ENCODE data around the gene IQCH. TPM values are rescaled to one million over a fixed set of nuclear protein-coding genes. Genes with fewer than 3 reads are reported as not detected.

IQCH gene
- total RNA-seq, 1 donor from 2014 or later = 3.1 TPM

GRCh38 chr15:67290319-67290718 is 35.7 kb downstream of the IQCH start:
- no peaks in the 10 kb centered on the region for H3K9me3 ChIP-seq (ENCODE audit: control insufficient read depth in 3 of 3, low read length in 3 of 3)
- no peaks in the 10 kb centered on the region for H3K4me1 ChIP-seq (ENCODE audit: control insufficient read depth in 3 of 3, insufficient read depth in 3 of 3, low read length in 3 of 3)
- no peaks in the 10 kb centered on the region for H3K36me3 ChIP-seq (ENCODE audit: control insufficient read depth in 3 of 3, insufficient read depth in 3 of 3, low read length in 3 of 3)
- H3K27ac ChIP-seq (ENCODE audit: low read depth, low read length) = no peak overlapping the region
- no peaks in the 10 kb centered on the region for H3K27me3 ChIP-seq (ENCODE audit: control insufficient read depth in 3 of 3, insufficient read depth in 3 of 3, low read length in 3 of 3)
- H3K9ac ChIP-seq (ENCODE audit: low read depth in 1 of 3, low read length in 3 of 3) = no peak overlapping the region
- no peak overlapping the region for H3K4me3 ChIP-seq (ENCODE audit: low read length in 3 of 3)

- Histone ChIP-seq H3K27ac (ENCODE audit: low read depth, low read length) (no peak overlapping the region), H3K4me3 (ENCODE audit: low read length in 3 of 3) (no peak overlapping the region), H3K9ac (ENCODE audit: low read depth in 1 of 3, low read length in 3 of 3) (no peak overlapping the region), H3K4me1 (ENCODE audit: control insufficient read depth in 3 of 3, insufficient read depth in 3 of 3, low read length in 3 of 3) (peaks cover 0 to 2% (median 0%) of the 10 kb centered on the region in 3 donors), H3K9me3 (ENCODE audit: control insufficient read depth in 3 of 3, low read length in 3 of 3) (no peaks in the 10 kb centered on the region), H3K36me3 (ENCODE audit: control insufficient read depth in 3 of 3, insufficient read depth in 3 of 3, low read length in 3 of 3) (no peaks in the 10 kb centered on the region), H3K27me3 (ENCODE audit: control insufficient read depth in 3 of 3, insufficient read depth in 3 of 3, low read length in 3 of 3) (no peaks in the 10 kb centered on the region)
These were observed 41.6 kb downstream of the IQCH start for GRCh38 chr15:67296188-67296587.

- Histone ChIP-seq H3K4me1 (ENCODE audit: control insufficient read depth in 3 of 3, insufficient read depth in 3 of 3, low read length in 3 of 3) (peaks cover 0 to 2% (median 0%) of the 10 kb centered on the region in 3 donors), H3K36me3 (ENCODE audit: control insufficient read depth in 3 of 3, insufficient read depth in 3 of 3, low read length in 3 of 3) (no peaks in the 10 kb centered on the region), H3K4me3 (ENCODE audit: low read length in 3 of 3) (no peak overlapping the region), H3K27ac (ENCODE audit: low read depth, low read length) (no peak overlapping the region), H3K9me3 (ENCODE audit: control insufficient read depth in 3 of 3, low read length in 3 of 3) (no peaks in the 10 kb centered on the region), H3K9ac (ENCODE audit: low read depth in 1 of 3, low read length in 3 of 3) (no peak overlapping the region), H3K27me3 (ENCODE audit: control insufficient read depth in 3 of 3, insufficient read depth in 3 of 3, low read length in 3 of 3) (no peaks in the 10 kb centered on the region)
These were observed 42.1 kb downstream of the IQCH start for GRCh38 chr15:67296684-67297083.

GRCh38 chr15:67300266-67301025 is 45.9 kb downstream of the IQCH start:
- Histone ChIP-seq H3K4me1 (ENCODE audit: control insufficient read depth in 3 of 3, insufficient read depth in 3 of 3, low read length in 3 of 3) (peaks cover 0 to 2% (median 0%) of the 10 kb centered on the region in 3 donors), H3K27me3 (ENCODE audit: control insufficient read depth in 3 of 3, insufficient read depth in 3 of 3, low read length in 3 of 3) (no peaks in the 10 kb centered on the region), H3K9me3 (ENCODE audit: control insufficient read depth in 3 of 3, low read length in 3 of 3) (no peaks in the 10 kb centered on the region), H3K27ac (ENCODE audit: low read depth, low read length) (peak overlapping the region; percentile 19), H3K4me3 (ENCODE audit: low read length in 3 of 3) (no peak overlapping the region), H3K36me3 (ENCODE audit: control insufficient read depth in 3 of 3, insufficient read depth in 3 of 3, low read length in 3 of 3) (no peaks in the 10 kb centered on the region), H3K9ac (ENCODE audit: low read depth in 1 of 3, low read length in 3 of 3) (no peak overlapping the region)

- no peaks in the 10 kb centered on the region for H3K36me3 ChIP-seq (ENCODE audit: control insufficient read depth in 3 of 3, insufficient read depth in 3 of 3, low read length in 3 of 3)
These were observed 49.1 kb downstream of the IQCH start for GRCh38 chr15:67303490-67304363.

GRCh38 chr15:67304778-67305177 is 50.2 kb downstream of the IQCH start:
- no peaks in the 10 kb centered on the region for H3K27me3 ChIP-seq (ENCODE audit: control insufficient read depth in 3 of 3, insufficient read depth in 3 of 3, low read length in 3 of 3)
- H3K9ac ChIP-seq (ENCODE audit: low read depth in 1 of 3, low read length in 3 of 3) = no peak overlapping the region
- H3K4me3 ChIP-seq (ENCODE audit: low read length in 3 of 3) = no peak overlapping the region
- no peak overlapping the region for H3K27ac ChIP-seq (ENCODE audit: low read depth, low read length)
- H3K9me3 ChIP-seq (ENCODE audit: control insufficient read depth in 3 of 3, low read length in 3 of 3) = no peaks in the 10 kb centered on the region
- no peaks in the 10 kb centered on the region for H3K36me3 ChIP-seq (ENCODE audit: control insufficient read depth in 3 of 3, insufficient read depth in 3 of 3, low read length in 3 of 3)
- no peaks in the 10 kb centered on the region for H3K4me1 ChIP-seq (ENCODE audit: control insufficient read depth in 3 of 3, insufficient read depth in 3 of 3, low read length in 3 of 3)

More at GRCh38 chr15:67303490-67304363, 49.1 kb downstream of the IQCH start:
- H3K9ac ChIP-seq (ENCODE audit: low read depth in 1 of 3, low read length in 3 of 3) = no peak overlapping the region
- H3K27ac ChIP-seq (ENCODE audit: low read depth, low read length) = no peak overlapping the region
- H3K4me3 ChIP-seq (ENCODE audit: low read length in 3 of 3) = no peak overlapping the region
- no peaks in the 10 kb centered on the region for H3K9me3 ChIP-seq (ENCODE audit: control insufficient read depth in 3 of 3, low read length in 3 of 3)
- no peaks in the 10 kb centered on the region for H3K27me3 ChIP-seq (ENCODE audit: control insufficient read depth in 3 of 3, insufficient read depth in 3 of 3, low read length in 3 of 3)
- no peaks in the 10 kb centered on the region for H3K4me1 ChIP-seq (ENCODE audit: control insufficient read depth in 3 of 3, insufficient read depth in 3 of 3, low read length in 3 of 3)

- no peaks in the 10 kb centered on the region for H3K36me3 ChIP-seq (ENCODE audit: control insufficient read depth in 3 of 3, insufficient read depth in 3 of 3, low read length in 3 of 3)
- H3K27me3 ChIP-seq (ENCODE audit: control insufficient read depth in 3 of 3, insufficient read depth in 3 of 3, low read length in 3 of 3) = no peaks in the 10 kb centered on the region
These were observed 50.9 kb downstream of the IQCH start for GRCh38 chr15:67305506-67305905.

GRCh38 chr15:67307156-67307555 is 52.6 kb downstream of the IQCH start:
- Histone ChIP-seq H3K36me3 (ENCODE audit: control insufficient read depth in 3 of 3, insufficient read depth in 3 of 3, low read length in 3 of 3) (no peaks in the 10 kb centered on the region), H3K27ac (ENCODE audit: low read depth, low read length) (no peak overlapping the region), H3K4me3 (ENCODE audit: low read length in 3 of 3) (no peak overlapping the region), H3K9me3 (ENCODE audit: control insufficient read depth in 3 of 3, low read length in 3 of 3) (no peaks in the 10 kb centered on the region), H3K4me1 (ENCODE audit: control insufficient read depth in 3 of 3, insufficient read depth in 3 of 3, low read length in 3 of 3) (no peaks in the 10 kb centered on the region), H3K27me3 (ENCODE audit: control insufficient read depth in 3 of 3, insufficient read depth in 3 of 3, low read length in 3 of 3) (no peaks in the 10 kb centered on the region), H3K9ac (ENCODE audit: low read depth in 1 of 3, low read length in 3 of 3) (no peak overlapping the region)

More at GRCh38 chr15:67305506-67305905, 50.9 kb downstream of the IQCH start:
- Histone ChIP-seq H3K27ac (ENCODE audit: low read depth, low read length) (no peak overlapping the region), H3K9ac (ENCODE audit: low read depth in 1 of 3, low read length in 3 of 3) (no peak overlapping the region), H3K4me1 (ENCODE audit: control insufficient read depth in 3 of 3, insufficient read depth in 3 of 3, low read length in 3 of 3) (no peaks in the 10 kb centered on the region), H3K9me3 (ENCODE audit: control insufficient read depth in 3 of 3, low read length in 3 of 3) (no peaks in the 10 kb centered on the region), H3K4me3 (ENCODE audit: low read length in 3 of 3) (no peak overlapping the region)

- no peak overlapping the region for H3K9ac ChIP-seq (ENCODE audit: low read depth in 1 of 3, low read length in 3 of 3)
These were observed 53.5 kb downstream of the IQCH start for GRCh38 chr15:67307889-67308597.

More at GRCh38 chr15:67307889-67308597, 53.5 kb downstream of the IQCH start:
- no peak overlapping the region for H3K4me3 ChIP-seq (ENCODE audit: low read length in 3 of 3)
- H3K27ac ChIP-seq (ENCODE audit: low read depth, low read length) = no peak overlapping the region
- no peaks in the 10 kb centered on the region for H3K9me3 ChIP-seq (ENCODE audit: control insufficient read depth in 3 of 3, low read length in 3 of 3)
- no peaks in the 10 kb centered on the region for H3K36me3 ChIP-seq (ENCODE audit: control insufficient read depth in 3 of 3, insufficient read depth in 3 of 3, low read length in 3 of 3)
- no peaks in the 10 kb centered on the region for H3K27me3 ChIP-seq (ENCODE audit: control insufficient read depth in 3 of 3, insufficient read depth in 3 of 3, low read length in 3 of 3)
- no peaks in the 10 kb centered on the region for H3K4me1 ChIP-seq (ENCODE audit: control insufficient read depth in 3 of 3, insufficient read depth in 3 of 3, low read length in 3 of 3)
